ENCODE measurements around the gene SMTNL1.

Gene SMTNL1

DNA sequence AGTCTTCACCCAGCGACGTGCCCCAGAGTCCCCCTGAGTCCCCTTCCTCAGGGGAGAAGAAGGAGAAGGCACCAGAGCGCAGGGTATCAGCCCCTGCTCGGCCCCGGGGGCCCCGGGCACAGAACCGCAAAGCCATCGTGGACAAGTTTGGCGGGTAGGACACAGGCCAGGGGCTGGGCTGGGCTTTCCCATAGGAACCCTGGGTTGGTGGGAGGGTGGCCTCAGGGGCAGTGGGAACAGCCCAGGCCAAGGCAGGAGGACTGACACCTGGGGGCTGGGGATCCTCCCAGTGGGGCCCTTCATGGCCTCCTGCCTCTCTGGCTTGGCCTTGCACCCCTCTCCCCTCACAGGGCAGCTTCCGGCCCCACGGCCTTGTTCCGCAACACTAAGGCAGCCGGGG lies 8.5 kb downstream of the SMTNL1 start:
- DNase-seq = no peak

GRCh38 chr11:57546451-57546850 lies 9.1 kb downstream of the SMTNL1 start:
- DNase-seq = no peak

DNA sequence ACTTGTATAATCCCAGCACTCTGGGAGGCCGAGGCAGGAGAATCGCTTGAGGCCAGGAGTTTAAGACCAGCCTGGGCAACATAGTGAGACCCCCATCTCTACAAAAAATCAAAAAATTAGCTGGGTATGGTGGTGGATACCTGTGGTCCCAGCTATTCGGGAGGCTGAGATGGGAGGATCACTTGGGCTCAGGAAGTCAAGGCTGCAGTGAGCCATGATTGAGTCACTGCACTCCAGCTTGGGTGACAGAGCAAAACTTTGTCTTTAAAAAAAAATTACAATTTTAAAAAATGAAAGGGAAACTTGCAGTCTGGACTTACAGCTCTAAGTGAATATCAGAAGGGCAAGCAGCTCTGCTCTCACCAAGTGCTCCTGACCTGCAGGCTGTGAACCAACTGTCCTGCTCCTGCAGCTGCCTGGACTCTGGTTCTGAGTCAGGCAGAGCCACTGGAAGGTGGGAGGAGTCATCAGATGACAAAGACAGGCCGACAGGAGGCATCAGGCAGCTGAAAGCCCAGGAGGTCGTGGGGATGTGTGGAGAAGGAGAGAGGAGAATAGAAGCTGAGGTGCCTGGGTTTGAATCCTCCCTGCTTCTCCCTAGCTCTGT lies 9.6 kb downstream of the SMTNL1 start:
- peak; percentile 27 for DNase-seq

DNA sequence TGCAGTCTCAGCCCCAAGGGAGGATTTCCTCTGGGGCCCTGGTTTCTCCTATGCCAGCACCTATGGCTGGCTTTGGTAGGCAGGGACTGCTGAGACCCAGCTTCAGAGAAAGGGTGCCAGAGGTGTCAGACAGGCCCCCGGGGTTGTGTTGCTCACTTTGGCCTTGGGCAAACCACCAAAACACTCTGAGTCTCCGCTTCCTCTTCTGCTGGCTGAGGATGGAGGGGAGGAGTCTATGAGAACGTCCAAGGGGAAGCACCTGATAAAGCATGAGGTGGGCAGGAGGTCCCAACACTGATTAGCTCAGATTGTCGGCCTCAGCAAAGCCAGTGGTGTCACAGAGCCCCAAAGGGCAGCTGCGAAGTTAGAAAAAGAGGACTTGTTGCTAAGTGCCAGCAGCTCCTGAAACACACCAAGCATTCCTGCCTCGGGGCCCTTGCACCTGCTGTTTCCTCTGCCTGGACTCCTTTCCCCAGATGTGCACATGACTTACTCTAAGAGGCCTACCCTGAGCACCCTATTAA lies 10.5 kb downstream of the SMTNL1 start:
- no peak for DNase-seq

DNA sequence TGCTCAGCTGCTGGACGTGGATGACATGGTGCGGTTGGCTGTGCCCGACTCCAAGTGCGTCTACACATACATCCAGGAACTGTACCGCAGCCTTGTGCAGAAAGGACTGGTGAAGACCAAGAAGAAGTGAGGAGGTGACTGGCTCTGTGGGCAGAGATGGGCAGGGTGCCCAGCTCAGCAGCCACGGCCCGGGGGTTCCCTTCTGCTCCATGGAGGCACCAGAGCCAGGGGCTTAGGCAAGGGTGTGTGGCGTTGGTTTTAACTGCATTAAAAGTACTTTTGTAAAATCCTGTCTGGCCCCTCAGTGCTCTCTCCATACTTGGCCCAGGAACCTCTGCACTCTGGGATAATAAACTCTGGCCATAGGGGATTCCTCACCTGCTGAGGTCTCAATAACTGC lies 12.6 kb downstream of the SMTNL1 start:
- no peak for DNase-seq

DNA sequence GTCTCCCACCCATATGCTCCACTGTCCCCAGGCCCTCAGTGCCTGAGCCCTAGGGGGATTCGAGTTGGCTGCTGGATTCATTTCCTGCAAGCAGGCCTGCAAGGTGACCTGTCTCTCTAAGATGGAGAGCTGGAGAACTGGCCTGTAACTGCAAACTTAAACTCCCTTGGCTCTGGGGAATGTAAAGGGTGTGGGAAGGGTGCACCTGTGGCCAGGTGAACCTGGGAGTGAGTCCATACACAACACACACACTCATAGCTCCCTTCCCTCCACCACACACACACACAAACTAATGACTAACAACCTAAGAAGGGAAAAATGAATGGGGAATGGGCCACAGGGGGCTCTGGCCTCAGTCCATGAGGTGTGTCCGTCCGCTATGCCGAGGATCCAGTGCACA lies 14.5 kb downstream of the SMTNL1 start:
- DNase-seq = no peak

GRCh38 chr11:57552479-57552878 lies 15.1 kb downstream of the SMTNL1 start:
- no peak for DNase-seq

- DNase-seq = no peak
Observed at GRCh38 chr11:57555393-57555792, 18.0 kb downstream of the SMTNL1 start.

- DNase-seq = no peak
Observed at GRCh38 chr11:57556041-57556440, 18.6 kb downstream of the SMTNL1 start.

DNA sequence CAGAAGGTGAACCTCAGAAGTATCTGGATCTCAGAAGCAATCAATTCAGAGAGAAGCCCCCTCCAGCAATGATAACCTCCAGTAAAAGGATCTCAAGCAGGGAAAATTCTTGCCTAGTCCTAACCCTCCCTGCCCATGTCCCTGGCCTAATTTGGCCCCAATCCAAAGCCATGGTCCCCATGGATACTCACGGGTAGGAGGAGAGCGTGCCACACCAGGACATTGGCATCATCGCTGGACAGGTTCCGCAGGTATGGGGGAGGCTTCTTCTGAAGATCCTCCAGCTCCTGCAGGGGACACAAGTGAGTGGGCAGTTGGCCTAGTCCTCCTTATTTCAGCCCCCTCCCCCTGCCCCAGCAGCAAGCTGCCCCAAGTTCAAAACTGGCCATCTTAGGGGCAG lies 22.8 kb downstream of the SMTNL1 start:
- DNase-seq = no peak

DNA sequence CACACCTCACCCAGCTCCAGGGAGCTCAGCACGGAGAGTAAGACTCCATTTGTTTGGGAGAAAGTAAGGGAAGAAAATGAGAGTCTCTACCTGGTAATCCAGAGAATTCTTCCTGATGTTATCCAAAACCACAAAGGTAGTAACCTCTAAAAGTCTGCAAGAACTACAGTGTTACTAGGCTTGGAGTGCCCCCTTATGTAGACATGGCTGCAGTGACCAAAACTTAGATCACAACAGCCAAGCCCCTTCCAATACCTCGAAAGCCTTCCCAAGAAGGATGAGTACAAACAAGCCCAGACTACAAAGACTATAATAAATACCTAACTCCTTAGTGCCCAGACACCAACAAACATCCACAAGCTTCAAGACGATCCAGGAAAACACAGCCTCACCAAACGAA lies 25.2 kb downstream of the SMTNL1 start:
- no peak for DNase-seq

GRCh38 chr11:57566005-57566904 lies 28.9 kb downstream of the SMTNL1 start:
- peak; percentile 12 for DNase-seq

DNA sequence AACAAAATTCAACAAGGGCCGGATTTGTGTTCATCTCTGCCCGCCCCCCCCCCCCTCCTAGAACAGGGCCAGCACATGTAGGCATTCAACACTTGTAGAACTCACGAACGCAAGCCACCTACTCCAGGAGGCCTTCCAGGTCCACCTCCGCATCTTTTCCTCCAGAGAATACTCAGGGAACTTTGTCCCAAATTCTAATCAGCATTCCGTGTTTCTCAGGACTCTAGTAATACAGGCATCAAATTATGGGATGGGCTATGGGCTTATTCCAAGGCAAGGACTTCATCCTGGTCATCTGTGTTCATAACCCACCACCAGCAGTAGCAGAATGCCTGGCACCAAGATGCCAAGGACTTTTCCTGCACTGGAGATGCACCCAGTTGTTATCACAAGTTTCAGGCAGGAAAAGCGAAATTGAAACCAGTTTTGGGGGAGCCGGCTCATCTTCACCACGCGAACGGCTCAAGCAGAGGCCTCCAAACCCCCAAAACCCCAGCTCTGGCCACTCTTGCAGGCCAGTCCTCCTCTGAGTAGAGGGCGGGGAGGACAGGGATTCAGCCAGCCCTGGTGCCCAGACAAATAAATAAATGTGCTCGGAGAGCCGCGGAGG lies 29.6 kb downstream of the SMTNL1 start:
- peak; percentile 4 for DNase-seq

- peak; percentile 44 for DNase-seq
Observed at GRCh38 chr11:57567515-57568329, 30.3 kb downstream of the SMTNL1 start, which contains the start of gene UBE2L6. Gene UBE2L6, minus strand, starts transcription at chr11:57567672. Its CDS starts 61 bp downstream, at chr11:57567611.

- peak; percentile 70 for DNase-seq
Observed at GRCh38 chr11:57568330-57568766, 31.0 kb downstream of the SMTNL1 start.

GRCh38 chr11:57571606-57572005 lies 34.2 kb downstream of the SMTNL1 start:
- DNase-seq = no peak

DNA sequence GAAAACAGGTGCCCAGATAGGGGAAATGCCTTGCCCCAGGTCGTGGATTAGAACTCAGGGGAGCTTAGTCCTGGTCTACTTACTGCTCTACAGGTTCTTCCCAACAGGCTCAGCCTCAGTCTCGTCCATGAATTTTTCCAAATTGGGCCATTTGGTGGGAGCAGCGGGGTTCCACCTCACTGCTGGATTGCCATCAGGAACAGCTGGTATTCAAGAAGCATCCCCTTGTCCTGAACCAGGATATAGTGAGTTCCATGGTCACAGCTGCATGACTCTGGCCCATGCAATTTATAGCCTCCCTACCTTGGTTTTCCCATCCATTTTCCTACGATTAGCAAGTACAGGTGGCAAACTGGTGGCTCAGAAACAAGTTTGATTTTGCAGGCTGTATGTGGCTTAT lies 36.7 kb downstream of the SMTNL1 start:
- no peak for DNase-seq

- DNase-seq = no peak
Observed at GRCh38 chr11:57584341-57584740, 46.9 kb downstream of the SMTNL1 start.

DNA sequence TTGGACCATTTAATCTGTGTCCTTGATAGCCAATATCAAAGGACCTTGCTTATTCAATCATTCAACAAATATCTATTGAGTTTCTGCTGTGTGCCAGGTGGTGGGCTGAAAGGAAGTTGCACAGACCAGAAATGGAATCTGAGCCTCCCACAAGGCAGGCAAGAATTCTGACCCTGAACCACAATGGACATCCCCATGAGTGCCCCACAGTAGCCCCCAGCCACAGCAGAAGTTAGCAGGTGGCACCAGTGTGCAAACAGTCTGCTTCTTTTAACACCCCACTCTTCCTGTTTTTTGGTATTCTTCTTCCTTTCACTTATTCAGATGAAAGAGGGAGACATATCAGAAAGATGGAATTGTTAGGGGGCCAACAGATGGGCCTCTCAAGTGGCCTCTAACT lies 47.9 kb downstream of the SMTNL1 start:
- no peak for DNase-seq

DNA sequence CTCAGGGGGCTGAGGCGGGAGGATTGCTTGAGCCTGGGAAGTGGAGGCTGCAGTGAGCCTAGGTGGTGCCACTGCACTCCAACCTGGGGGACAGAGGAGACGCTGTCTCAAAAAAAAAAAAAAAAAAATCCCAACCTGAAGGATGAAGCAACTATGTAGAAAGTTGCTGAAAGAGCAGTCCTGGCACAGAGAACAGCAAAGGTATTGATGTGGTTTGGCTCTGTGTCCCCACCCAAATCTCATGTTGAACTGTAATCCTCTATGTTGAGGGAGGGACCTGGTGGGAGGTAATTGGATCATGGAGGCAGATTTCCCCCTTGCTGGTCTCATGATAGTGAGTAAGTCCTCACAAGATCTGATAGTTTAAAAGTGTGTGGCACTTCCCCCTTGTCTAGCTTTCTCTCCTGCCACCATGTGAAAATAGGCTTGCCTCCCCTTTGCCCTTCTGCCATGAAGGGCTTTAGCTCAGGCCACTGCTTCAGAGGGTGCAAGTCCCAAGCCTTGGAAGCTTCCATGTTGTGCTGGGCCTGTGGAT lies 49.4 kb downstream of the SMTNL1 start:
- DNase-seq = no peak

GRCh38 chr11:57588046-57588710 lies 50.8 kb downstream of the SMTNL1 start:
- DNase-seq = no peak

Measured in fibroblast of skin of abdomen (primary cell).